ENCODE measurements around the gene RSBN1.

The RSBN1 gene

GRCh38 chr1:113811156-113811887 lies 954 bp downstream of the RSBN1 start:
- peak overlapping the region; percentile 97 for H3K4me3 ChIP-seq (ENCODE audit: low read depth, low read length)
- H3K9me3 ChIP-seq (ENCODE audit: control insufficient read depth, insufficient read depth, low read length) = no peaks in the 10 kb centered on the region
- 0 out of 2 replicates have a peak, but pooled peaks cover 6% of the 10 kb centered on the region for H3K4me1 ChIP-seq (ENCODE audit: control insufficient read depth, insufficient read depth, low read length)
- H3K9ac ChIP-seq (ENCODE audit: low read depth, low read length) = peak overlapping the region; percentile 75
- H3K36me3 ChIP-seq (ENCODE audit: control insufficient read depth, insufficient read depth, low read length) = no peaks in the 10 kb centered on the region
- H3K27ac ChIP-seq (ENCODE audit: low read depth, low read length) = peak overlapping the region; percentile 94
- no peaks in the 10 kb centered on the region for H3K27me3 ChIP-seq (ENCODE audit: control insufficient read depth, insufficient read depth, low read length)

- no peaks in the 10 kb centered on the region for H3K27me3 ChIP-seq (ENCODE audit: control insufficient read depth, insufficient read depth, low read length)
- H3K36me3 ChIP-seq (ENCODE audit: control insufficient read depth, insufficient read depth, low read length) = no peaks in the 10 kb centered on the region
- no peak overlapping the region for H3K9ac ChIP-seq (ENCODE audit: low read depth, low read length)
- H3K27ac ChIP-seq (ENCODE audit: low read depth, low read length) = no peak overlapping the region
- H3K4me3 ChIP-seq (ENCODE audit: low read depth, low read length) = peak overlapping the region; percentile 97
- no peaks in the 10 kb centered on the region for H3K9me3 ChIP-seq (ENCODE audit: control insufficient read depth, insufficient read depth, low read length)
- 0 out of 2 replicates have a peak, but pooled peaks cover 6% of the 10 kb centered on the region for H3K4me1 ChIP-seq (ENCODE audit: control insufficient read depth, insufficient read depth, low read length)
Measured at GRCh38 chr1:113809670-113810602, 2.3 kb downstream of the RSBN1 start.

- Histone ChIP-seq H3K9ac (ENCODE audit: low read depth, low read length) (no peak overlapping the region), H3K4me3 (ENCODE audit: low read depth, low read length) (no peak overlapping the region), H3K27ac (ENCODE audit: low read depth, low read length) (no peak overlapping the region)
Measured at GRCh38 chr1:113808450-113809195, 3.7 kb downstream of the RSBN1 start.

GRCh38 chr1:113805639-113806038 lies 6.6 kb downstream of the RSBN1 start:
- no peak overlapping the region for H3K9ac ChIP-seq (ENCODE audit: low read depth, low read length)
- H3K4me1 ChIP-seq (ENCODE audit: control insufficient read depth, insufficient read depth, low read length) = peaks cover 13% of the 10 kb centered on the region
- no peaks in the 10 kb centered on the region for H3K27me3 ChIP-seq (ENCODE audit: control insufficient read depth, insufficient read depth, low read length)
- no peaks in the 10 kb centered on the region for H3K36me3 ChIP-seq (ENCODE audit: control insufficient read depth, insufficient read depth, low read length)
- no peaks in the 10 kb centered on the region for H3K9me3 ChIP-seq (ENCODE audit: control insufficient read depth, insufficient read depth, low read length)
- no peak overlapping the region for H3K27ac ChIP-seq (ENCODE audit: low read depth, low read length)
- no peak overlapping the region for H3K4me3 ChIP-seq (ENCODE audit: low read depth, low read length)

More at GRCh38 chr1:113808450-113809195, 3.7 kb downstream of the RSBN1 start:
- Histone ChIP-seq H3K27me3 (ENCODE audit: control insufficient read depth, insufficient read depth, low read length) (no peaks in the 10 kb centered on the region), H3K36me3 (ENCODE audit: control insufficient read depth, insufficient read depth, low read length) (no peaks in the 10 kb centered on the region), H3K4me1 (ENCODE audit: control insufficient read depth, insufficient read depth, low read length) (peaks cover 13% of the 10 kb centered on the region), H3K9me3 (ENCODE audit: control insufficient read depth, insufficient read depth, low read length) (no peaks in the 10 kb centered on the region)

- no peaks in the 10 kb centered on the region for H3K36me3 ChIP-seq (ENCODE audit: control insufficient read depth, insufficient read depth, low read length)
- no peak overlapping the region for H3K27ac ChIP-seq (ENCODE audit: low read depth, low read length)
- no peak overlapping the region for H3K9ac ChIP-seq (ENCODE audit: low read depth, low read length)
- no peak overlapping the region for H3K4me3 ChIP-seq (ENCODE audit: low read depth, low read length)
- peaks cover 10% of the 10 kb centered on the region for H3K4me1 ChIP-seq (ENCODE audit: control insufficient read depth, insufficient read depth, low read length)
- no peaks in the 10 kb centered on the region for H3K27me3 ChIP-seq (ENCODE audit: control insufficient read depth, insufficient read depth, low read length)
- no peaks in the 10 kb centered on the region for H3K9me3 ChIP-seq (ENCODE audit: control insufficient read depth, insufficient read depth, low read length)
Measured at GRCh38 chr1:113805256-113805531, 7.1 kb downstream of the RSBN1 start.

- no peak overlapping the region for H3K27ac ChIP-seq (ENCODE audit: low read depth, low read length)
- H3K36me3 ChIP-seq (ENCODE audit: control insufficient read depth, insufficient read depth, low read length) = no peaks in the 10 kb centered on the region
- H3K27me3 ChIP-seq (ENCODE audit: control insufficient read depth, insufficient read depth, low read length) = no peaks in the 10 kb centered on the region
- no peak overlapping the region for H3K9ac ChIP-seq (ENCODE audit: low read depth, low read length)
- H3K4me3 ChIP-seq (ENCODE audit: low read depth, low read length) = no peak overlapping the region
- H3K9me3 ChIP-seq (ENCODE audit: control insufficient read depth, insufficient read depth, low read length) = no peaks in the 10 kb centered on the region
- peaks cover 7% of the 10 kb centered on the region for H3K4me1 ChIP-seq (ENCODE audit: control insufficient read depth, insufficient read depth, low read length)
Measured at GRCh38 chr1:113804421-113805255, 7.6 kb downstream of the RSBN1 start.

- H3K4me1 ChIP-seq (ENCODE audit: control insufficient read depth, insufficient read depth, low read length) = peaks cover 7% of the 10 kb centered on the region
- H3K9me3 ChIP-seq (ENCODE audit: control insufficient read depth, insufficient read depth, low read length) = no peaks in the 10 kb centered on the region
- no peak overlapping the region for H3K27ac ChIP-seq (ENCODE audit: low read depth, low read length)
- H3K4me3 ChIP-seq (ENCODE audit: low read depth, low read length) = no peak overlapping the region
- no peak overlapping the region for H3K9ac ChIP-seq (ENCODE audit: low read depth, low read length)
- no peaks in the 10 kb centered on the region for H3K27me3 ChIP-seq (ENCODE audit: control insufficient read depth, insufficient read depth, low read length)
- H3K36me3 ChIP-seq (ENCODE audit: control insufficient read depth, insufficient read depth, low read length) = peaks cover 6% of the 10 kb centered on the region
Measured at GRCh38 chr1:113802367-113803007, 9.8 kb downstream of the RSBN1 start.

- no peak overlapping the region for H3K9ac ChIP-seq (ENCODE audit: low read depth, low read length)
- H3K4me3 ChIP-seq (ENCODE audit: low read depth, low read length) = no peak overlapping the region
- H3K9me3 ChIP-seq (ENCODE audit: control insufficient read depth, insufficient read depth, low read length) = no peaks in the 10 kb centered on the region
- peaks cover 7% of the 10 kb centered on the region for H3K4me1 ChIP-seq (ENCODE audit: control insufficient read depth, insufficient read depth, low read length)
- peaks cover 23% of the 10 kb centered on the region for H3K36me3 ChIP-seq (ENCODE audit: control insufficient read depth, insufficient read depth, low read length)
- no peak overlapping the region for H3K27ac ChIP-seq (ENCODE audit: low read depth, low read length)
- H3K27me3 ChIP-seq (ENCODE audit: control insufficient read depth, insufficient read depth, low read length) = no peaks in the 10 kb centered on the region
Measured at GRCh38 chr1:113800487-113800886, 11.8 kb downstream of the RSBN1 start.

- H3K9ac ChIP-seq (ENCODE audit: low read depth, low read length) = no peak overlapping the region
- H3K4me3 ChIP-seq (ENCODE audit: low read depth, low read length) = no peak overlapping the region
- no peaks in the 10 kb centered on the region for H3K27me3 ChIP-seq (ENCODE audit: control insufficient read depth, insufficient read depth, low read length)
- H3K27ac ChIP-seq (ENCODE audit: low read depth, low read length) = no peak overlapping the region
- no peaks in the 10 kb centered on the region for H3K4me1 ChIP-seq (ENCODE audit: control insufficient read depth, insufficient read depth, low read length)
- H3K9me3 ChIP-seq (ENCODE audit: control insufficient read depth, insufficient read depth, low read length) = no peaks in the 10 kb centered on the region
- peaks cover 30% of the 10 kb centered on the region for H3K36me3 ChIP-seq (ENCODE audit: control insufficient read depth, insufficient read depth, low read length)
Measured at GRCh38 chr1:113797472-113797871, 14.8 kb downstream of the RSBN1 start.
